ENCODE measurements around the gene MORN4. TPM values are rescaled to one million over a fixed set of nuclear protein-coding genes. Genes with fewer than 3 reads are reported as not detected.

Gene MORN4
- total RNA-seq, 2 donors from 2014 or later: 1.6 to 2.7 TPM

- DNase-seq (ENCODE audit: low spot score) (no peak), ATAC-seq (no peak)
- Mint-ChIP-seq H3K27ac (no peak overlapping the region), H3K4me1 (ENCODE audit: low read depth in 2 of 2) (peaks cover 12 to 16% of the 10 kb centered on the region in 2 donors), H3K36me3 (no peaks in the 10 kb centered on the region), H3K9me3 (no peaks in the 10 kb centered on the region), H3K27me3 (no peaks in the 10 kb centered on the region), H3K4me3 (no peak overlapping the region)
These were observed 2.2 kb downstream of the MORN4 start for GRCh38 chr10:97631098-97631497.

GRCh38 chr10:97629289-97629688 is 4.0 kb downstream of the MORN4 start:
- H3K27me3 Mint-ChIP-seq: no peaks in the 10 kb centered on the region
- no peaks in the 10 kb centered on the region for H3K36me3 Mint-ChIP-seq
- DNase-seq (ENCODE audit: low spot score) (no peak), ATAC-seq (no peak)
- H3K4me3 Mint-ChIP-seq: no peak overlapping the region
- H3K4me1 Mint-ChIP-seq (ENCODE audit: low read depth in 2 of 2): peaks cover 12 to 16% of the 10 kb centered on the region in 2 donors
- no peaks in the 10 kb centered on the region for H3K9me3 Mint-ChIP-seq
- H3K27ac Mint-ChIP-seq: no peak overlapping the region

GRCh38 chr10:97628228-97628627 is 5.1 kb downstream of the MORN4 start:
- Mint-ChIP-seq H3K27me3 (no peaks in the 10 kb centered on the region), H3K36me3 (no peaks in the 10 kb centered on the region), H3K4me1 (ENCODE audit: low read depth in 2 of 2) (peaks cover 5 to 7% of the 10 kb centered on the region in 2 donors), H3K9me3 (no peaks in the 10 kb centered on the region), H3K4me3 (no peak overlapping the region), H3K27ac (no peak overlapping the region)
- ATAC-seq: no peak
- no peak for DNase-seq (ENCODE audit: low spot score)

- Mint-ChIP-seq H3K4me1 (ENCODE audit: low read depth in 2 of 2) (peaks cover 2 to 3% of the 10 kb centered on the region in 2 donors), H3K36me3 (no peaks in the 10 kb centered on the region), H3K27ac (no peak overlapping the region), H3K9me3 (no peaks in the 10 kb centered on the region), H3K4me3 (no peak overlapping the region), H3K27me3 (no peaks in the 10 kb centered on the region)
- DNase-seq (ENCODE audit: low spot score) (no peak), ATAC-seq (no peak)
These were observed 5.6 kb downstream of the MORN4 start for GRCh38 chr10:97627731-97628130.

- no peak overlapping the region for H3K4me3 Mint-ChIP-seq
- no peaks in the 10 kb centered on the region for H3K9me3 Mint-ChIP-seq
- ATAC-seq: no peak
- H3K36me3 Mint-ChIP-seq: no peaks in the 10 kb centered on the region
- H3K27me3 Mint-ChIP-seq: no peaks in the 10 kb centered on the region
- DNase-seq (ENCODE audit: low spot score): no peak
- no peak overlapping the region for H3K27ac Mint-ChIP-seq
- no peaks in the 10 kb centered on the region for H3K4me1 Mint-ChIP-seq (ENCODE audit: low read depth in 2 of 2)
These were observed 10.0 kb downstream of the MORN4 start for GRCh38 chr10:97623277-97623676.

GRCh38 chr10:97618733-97619132 is 14.6 kb downstream of the MORN4 start:
- DNase-seq (ENCODE audit: low spot score) (no peak), ATAC-seq (no peak)
- H3K4me3 Mint-ChIP-seq: no peak overlapping the region
- no peaks in the 10 kb centered on the region for H3K4me1 Mint-ChIP-seq (ENCODE audit: low read depth in 2 of 2)
- no peak overlapping the region for H3K27ac Mint-ChIP-seq
- H3K36me3 Mint-ChIP-seq: no peaks in the 10 kb centered on the region
- H3K27me3 Mint-ChIP-seq: no peaks in the 10 kb centered on the region
- H3K9me3 Mint-ChIP-seq: no peaks in the 10 kb centered on the region

GRCh38 chr10:97618285-97618684 is 15.0 kb downstream of the MORN4 start:
- Mint-ChIP-seq H3K27me3 (no peaks in the 10 kb centered on the region), H3K4me1 (ENCODE audit: low read depth in 2 of 2) (no peaks in the 10 kb centered on the region), H3K36me3 (no peaks in the 10 kb centered on the region), H3K27ac (no peak overlapping the region), H3K4me3 (no peak overlapping the region), H3K9me3 (no peaks in the 10 kb centered on the region)
- DNase-seq (ENCODE audit: low spot score) (no peak), ATAC-seq (no peak)

- H3K4me3 Mint-ChIP-seq: no peak overlapping the region
- H3K36me3 Mint-ChIP-seq: no peaks in the 10 kb centered on the region
- DNase-seq (ENCODE audit: low spot score): no peak
- H3K27ac Mint-ChIP-seq: no peak overlapping the region
- H3K4me1 Mint-ChIP-seq (ENCODE audit: low read depth in 2 of 2): no peaks in the 10 kb centered on the region
- no peak for ATAC-seq
- H3K27me3 Mint-ChIP-seq: no peaks in the 10 kb centered on the region
- H3K9me3 Mint-ChIP-seq: no peaks in the 10 kb centered on the region
These were observed 20.9 kb downstream of the MORN4 start for GRCh38 chr10:97612386-97612785.

- no peak overlapping the region for H3K4me3 Mint-ChIP-seq
- H3K27me3 Mint-ChIP-seq: no peaks in the 10 kb centered on the region
- H3K4me1 Mint-ChIP-seq (ENCODE audit: low read depth in 2 of 2): no peaks in the 10 kb centered on the region
- no peak overlapping the region for H3K27ac Mint-ChIP-seq
- H3K36me3 Mint-ChIP-seq: no peaks in the 10 kb centered on the region
- H3K9me3 Mint-ChIP-seq: no peaks in the 10 kb centered on the region
- ATAC-seq: no peak
- DNase-seq (ENCODE audit: low spot score): no peak
These were observed 21.8 kb downstream of the MORN4 start for GRCh38 chr10:97611473-97611872.

- no peak overlapping the region for H3K4me3 Mint-ChIP-seq
- DNase-seq (ENCODE audit: low spot score) (no peak), ATAC-seq (no peak)
- H3K27me3 Mint-ChIP-seq: no peaks in the 10 kb centered on the region
- no peaks in the 10 kb centered on the region for H3K4me1 Mint-ChIP-seq (ENCODE audit: low read depth in 2 of 2)
- no peak overlapping the region for H3K27ac Mint-ChIP-seq
- no peaks in the 10 kb centered on the region for H3K9me3 Mint-ChIP-seq
- no peaks in the 10 kb centered on the region for H3K36me3 Mint-ChIP-seq
These were observed 24.2 kb downstream of the MORN4 start for GRCh38 chr10:97608991-97609561.

GRCh38 chr10:97607095-97607636 is 26.1 kb downstream of the MORN4 start:
- Mint-ChIP-seq H3K36me3 (no peaks in the 10 kb centered on the region), H3K27me3 (no peaks in the 10 kb centered on the region), H3K9me3 (no peaks in the 10 kb centered on the region), H3K4me1 (ENCODE audit: low read depth in 2 of 2) (no peaks in the 10 kb centered on the region), H3K4me3 (no peak overlapping the region), H3K27ac (no peak overlapping the region)
- no peak for ATAC-seq
- DNase-seq (ENCODE audit: low spot score): no peak

GRCh38 chr10:97601268-97602215 is 31.8 kb downstream of the MORN4 start:
- Mint-ChIP-seq H3K27me3 (no peaks in the 10 kb centered on the region), H3K36me3 (no peaks in the 10 kb centered on the region), H3K4me1 (ENCODE audit: low read depth in 2 of 2) (no peaks in the 10 kb centered on the region), H3K4me3 (no peak overlapping the region), H3K9me3 (no peaks in the 10 kb centered on the region), H3K27ac (no peak overlapping the region)
- DNase-seq (ENCODE audit: low spot score): no peak
- ATAC-seq: no peak

GRCh38 chr10:97600616-97601015 is 32.7 kb downstream of the MORN4 start:
- Mint-ChIP-seq H3K4me1 (ENCODE audit: low read depth in 2 of 2) (no peaks in the 10 kb centered on the region), H3K9me3 (no peaks in the 10 kb centered on the region), H3K27me3 (no peaks in the 10 kb centered on the region), H3K36me3 (no peaks in the 10 kb centered on the region), H3K4me3 (no peak overlapping the region), H3K27ac (no peak overlapping the region)
- no peak for DNase-seq (ENCODE audit: low spot score)
- ATAC-seq: no peak

- ATAC-seq (no peak), DNase-seq (ENCODE audit: low spot score) (peak; percentile 41)
- Mint-ChIP-seq H3K9me3 (no peaks in the 10 kb centered on the region), H3K27me3 (no peaks in the 10 kb centered on the region), H3K4me1 (ENCODE audit: low read depth in 2 of 2) (no peaks in the 10 kb centered on the region), H3K27ac (no peak overlapping the region), H3K4me3 (no peak overlapping the region), H3K36me3 (no peaks in the 10 kb centered on the region)
These were observed 34.1 kb downstream of the MORN4 start for GRCh38 chr10:97599272-97599619.

Measured in natural killer cell treated with Interleukin-12 subunit alpha and Interleukin-12 subunit beta and Interleukin-15 and Interleukin-18, amount 100 ng/mL, for 72 hours (primary cell).